GM12873 (cell line): ENCODE results near the gene PRODH2.

ENCODE experiments used
- TF ChIP-seq, protein P1 (sequence below): IDR thresholded peaks from 2 replicates; pipeline ENCODE4 v1.5.1; 2012; ENCODE audit warnings: low read depth, mild to moderate bottlenecking, moderate library complexity, low read length, control low read depth; ENCODE audit not compliant: insufficient read depth; ENCODE audit errors: missing control alignments

PRODH2 gene

GRCh38 chr19:35791814-35792279 lies 20.8 kb downstream of the PRODH2 start:
- TF ChIP-seq, protein P1, sequence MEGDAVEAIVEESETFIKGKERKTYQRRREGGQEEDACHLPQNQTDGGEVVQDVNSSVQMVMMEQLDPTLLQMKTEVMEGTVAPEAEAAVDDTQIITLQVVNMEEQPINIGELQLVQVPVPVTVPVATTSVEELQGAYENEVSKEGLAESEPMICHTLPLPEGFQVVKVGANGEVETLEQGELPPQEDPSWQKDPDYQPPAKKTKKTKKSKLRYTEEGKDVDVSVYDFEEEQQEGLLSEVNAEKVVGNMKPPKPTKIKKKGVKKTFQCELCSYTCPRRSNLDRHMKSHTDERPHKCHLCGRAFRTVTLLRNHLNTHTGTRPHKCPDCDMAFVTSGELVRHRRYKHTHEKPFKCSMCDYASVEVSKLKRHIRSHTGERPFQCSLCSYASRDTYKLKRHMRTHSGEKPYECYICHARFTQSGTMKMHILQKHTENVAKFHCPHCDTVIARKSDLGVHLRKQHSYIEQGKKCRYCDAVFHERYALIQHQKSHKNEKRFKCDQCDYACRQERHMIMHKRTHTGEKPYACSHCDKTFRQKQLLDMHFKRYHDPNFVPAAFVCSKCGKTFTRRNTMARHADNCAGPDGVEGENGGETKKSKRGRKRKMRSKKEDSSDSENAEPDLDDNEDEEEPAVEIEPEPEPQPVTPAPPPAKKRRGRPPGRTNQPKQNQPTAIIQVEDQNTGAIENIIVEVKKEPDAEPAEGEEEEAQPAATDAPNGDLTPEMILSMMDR = no peak

- TF ChIP-seq, protein P1 = peak; percentile 44
Observed at GRCh38 chr19:35790981-35791813, 21.4 kb downstream of the PRODH2 start.

DNA sequence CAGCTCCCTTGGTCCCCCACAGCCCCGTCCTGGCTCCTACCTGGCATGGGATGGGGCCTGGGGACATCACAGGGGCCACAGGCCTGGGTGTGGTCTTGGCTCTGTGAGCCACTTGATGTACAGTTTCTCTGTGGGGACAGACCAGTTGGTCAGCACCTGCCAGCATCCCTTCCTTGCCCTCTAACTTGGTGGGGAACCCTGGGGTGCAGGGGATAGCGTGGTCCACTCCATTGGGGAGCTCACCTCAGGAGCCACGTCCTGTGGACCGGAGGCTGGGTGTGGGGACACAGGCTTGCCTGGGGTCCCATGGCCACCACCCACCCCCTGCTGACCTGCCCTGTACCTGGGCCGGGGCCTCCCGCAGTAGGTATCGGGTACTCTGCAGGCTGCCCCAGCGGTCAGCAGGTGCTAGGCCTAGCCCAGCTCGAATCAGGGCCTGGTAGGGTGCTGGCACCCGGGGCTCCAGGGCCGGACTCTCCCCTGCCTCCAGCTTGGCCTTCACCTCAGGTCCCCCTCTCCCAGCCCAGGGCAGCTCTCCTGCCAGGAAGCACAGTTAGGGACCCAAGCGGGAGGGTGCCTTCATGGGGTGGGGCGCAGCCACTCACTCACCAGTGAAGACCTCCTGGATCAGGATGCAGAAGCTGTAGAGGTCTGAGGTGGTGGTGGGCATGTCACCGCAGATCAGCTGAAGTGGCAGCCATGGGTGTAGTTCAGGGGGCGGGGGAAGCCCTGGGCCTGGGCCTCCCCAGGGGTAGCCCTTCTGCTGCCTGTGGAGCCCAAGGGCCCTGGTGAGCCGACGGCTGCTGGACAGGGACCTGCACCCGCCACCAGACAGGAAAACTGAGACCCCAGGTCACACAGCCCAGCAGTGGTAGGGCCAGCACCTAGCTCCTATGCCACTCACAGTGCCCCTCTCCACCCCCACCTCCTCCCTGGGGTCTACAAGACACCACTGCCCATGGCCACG lies 22.4 kb downstream of the PRODH2 start:
- TF ChIP-seq, protein P1 = no peak

DNA sequence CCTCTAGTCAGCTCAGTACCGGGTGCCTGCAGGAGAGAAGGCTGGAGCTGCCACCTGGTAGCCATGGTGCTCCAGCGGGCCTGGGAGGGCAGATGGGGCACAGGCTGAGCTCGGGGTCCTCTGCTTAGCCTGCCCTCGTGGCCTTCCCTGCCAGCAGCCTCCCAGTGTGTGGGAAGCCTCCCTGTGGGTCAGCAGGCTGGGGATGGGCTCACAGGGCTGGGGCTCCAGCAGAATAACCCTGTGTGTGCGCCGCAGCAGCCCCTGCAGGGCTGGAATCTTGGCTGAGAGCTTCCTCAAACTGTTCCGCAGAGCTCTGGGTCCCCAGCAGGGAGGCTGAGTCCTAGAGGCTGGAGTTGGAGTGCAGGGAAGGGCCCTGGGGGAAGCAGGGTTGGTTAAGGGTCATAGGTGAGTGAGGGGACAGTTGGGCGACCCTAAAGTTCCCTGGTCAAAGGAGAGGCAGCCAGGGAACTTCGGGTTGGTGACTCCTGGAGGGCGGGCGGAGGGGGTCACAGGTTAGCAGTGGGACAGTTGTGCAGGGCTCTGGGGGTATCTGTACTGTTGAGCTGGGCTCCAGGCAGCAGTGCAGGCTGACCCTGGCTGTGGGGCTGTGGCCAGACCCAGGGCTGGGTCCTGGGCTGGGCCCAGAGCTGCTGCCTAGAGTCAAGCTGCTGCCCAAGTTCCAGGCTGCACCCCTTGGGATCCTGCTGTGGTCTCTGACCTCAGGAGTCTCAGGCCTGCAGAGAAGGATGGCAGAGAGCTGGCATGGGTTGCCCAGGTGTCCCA lies 23.3 kb downstream of the PRODH2 start:
- TF ChIP-seq, protein P1 = no peak

GRCh38 chr19:35788205-35788960 lies 24.3 kb downstream of the PRODH2 start:
- TF ChIP-seq, protein P1 = no peak

DNA sequence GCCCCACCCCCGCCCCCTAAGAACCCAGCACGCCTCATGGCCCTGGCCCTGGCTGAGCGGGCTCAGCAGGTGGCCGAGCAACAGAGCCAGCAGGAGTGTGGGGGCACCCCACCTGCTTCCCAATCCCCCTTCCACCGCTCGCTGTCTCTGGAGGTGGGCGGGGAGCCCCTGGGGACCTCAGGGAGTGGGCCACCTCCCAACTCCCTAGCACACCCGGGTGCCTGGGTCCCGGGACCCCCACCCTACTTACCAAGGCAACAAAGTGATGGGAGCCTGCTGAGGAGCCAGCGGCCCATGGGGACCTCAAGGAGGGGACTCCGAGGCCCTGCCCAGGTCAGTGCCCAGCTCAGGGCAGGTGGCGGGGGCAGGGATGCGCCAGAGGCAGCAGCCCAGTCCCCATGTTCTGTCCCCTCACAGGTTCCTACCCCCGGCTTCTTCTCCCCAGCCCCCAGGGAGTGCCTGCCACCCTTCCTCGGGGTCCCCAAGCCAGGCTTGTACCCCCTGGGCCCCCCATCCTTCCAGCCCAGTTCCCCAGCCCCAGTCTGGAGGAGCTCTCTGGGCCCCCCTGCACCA lies 25.3 kb downstream of the PRODH2 start:
- TF ChIP-seq, protein P1 = no peak
